HFFc6 (cell line): ENCODE measurements around the gene STOML2. TPM values are rescaled to one million over a fixed set of nuclear protein-coding genes. Genes with fewer than 3 reads are reported as not detected.

ENCODE experiments used
- DNase-seq: peaks from one replicate; pipeline ENCODE4 v3.0.0-alpha.2; 2018
- H3K27ac Mint-ChIP-seq: 2 replicates; pipeline ENCODE4 v1.8.0; 2020; ENCODE audit warnings: mild to moderate bottlenecking, mixed read lengths
- H3K27me3 Mint-ChIP-seq: 2 replicates; pipeline ENCODE4 v1.8.0; 2021; ENCODE audit warnings: mild to moderate bottlenecking, moderate library complexity, mixed read lengths; ENCODE audit not compliant: insufficient read depth
- H3K36me3 Mint-ChIP-seq: 2 replicates; pipeline ENCODE4 v1.8.0; 2021; ENCODE audit warnings: low read depth, mixed read lengths
- H3K4me1 Mint-ChIP-seq: 2 replicates; pipeline ENCODE4 v1.8.0; 2020; ENCODE audit warnings: low read depth, mixed read lengths
- H3K4me3 Mint-ChIP-seq: 2 replicates; pipeline ENCODE4 v1.8.0; 2020; ENCODE audit warnings: mild to moderate bottlenecking, moderate library complexity, mixed read lengths
- H3K9me3 Mint-ChIP-seq: 2 replicates; pipeline ENCODE4 v1.8.0; 2020; ENCODE audit warnings: mild to moderate bottlenecking, mixed read lengths
- total RNA-seq, 6 experiments: library from RNA; stranded (reverse); fragmentation: NEBNext Ultra II Directional; extraction: Animal tissue kit (Norgen Biotek cat#: 25700); gene quantifications; 2 replicates in 1 of 6; 3 replicates in 5 of 6; pipeline ENCODE4 v1.2.3, GENCODE V29; 2021
- TF ChIP-seq, protein P1 (sequence below): fragments of 200-600 bp; sonication (generic); IDR thresholded peaks from 2 replicates; pipeline ENCODE4 v1.5.0; 2021; ENCODE audit warnings: antibody characterized with exemption, mild to moderate bottlenecking

The STOML2 gene
- total RNA-seq, 6 experiments from 2014 or later, result 118 to 139 (median 123) TPM

DNA sequence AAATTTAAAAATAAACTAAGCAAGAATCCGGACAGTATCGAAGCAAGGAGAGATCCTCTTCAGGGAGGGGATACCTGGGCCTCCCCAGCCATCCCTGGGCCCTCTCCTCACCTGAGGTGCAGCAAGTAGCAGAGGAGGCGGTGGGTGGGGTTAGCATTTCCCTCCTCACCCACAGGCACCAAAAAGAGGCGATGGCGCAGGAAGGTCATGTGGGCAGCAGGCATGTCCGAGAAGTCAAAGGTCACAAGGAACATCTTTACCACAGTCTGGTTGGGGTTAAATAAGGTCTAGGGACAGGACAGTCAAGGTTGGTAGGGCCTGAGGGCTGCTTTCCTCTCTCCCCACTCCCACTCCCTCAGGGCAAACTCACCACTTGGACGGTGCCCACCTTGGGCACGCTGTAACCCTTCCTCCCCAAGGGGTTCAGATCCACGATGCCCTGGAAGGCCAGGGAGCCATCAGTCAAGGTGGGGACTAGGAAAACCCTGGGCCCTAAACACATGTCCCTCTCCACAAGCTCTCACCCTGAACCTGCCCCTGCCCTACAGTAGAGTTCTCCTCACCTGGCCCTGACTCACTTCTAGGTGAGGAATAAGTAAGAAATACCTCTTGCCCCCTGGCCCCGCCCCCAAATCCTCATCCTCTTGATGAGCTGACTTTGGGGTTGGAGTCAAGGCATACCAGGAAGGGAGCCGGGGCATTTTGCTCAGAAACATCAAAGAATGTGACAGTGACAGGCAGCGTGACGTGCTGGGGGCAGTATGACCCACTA is 2.8 kb upstream of the STOML2 start:
- Mint-ChIP-seq H3K27me3 (peaks cover 10% of the 10 kb centered on the region), H3K4me1 (peaks cover 56% of the 10 kb centered on the region), H3K36me3 (peaks cover 14% of the 10 kb centered on the region), H3K4me3 (no peak overlapping the region), H3K27ac (peak overlapping the region; percentile 26; the same call in 1 of the 2 replicates), H3K9me3 (no peaks in the 10 kb centered on the region)
- TF ChIP-seq, protein P1, sequence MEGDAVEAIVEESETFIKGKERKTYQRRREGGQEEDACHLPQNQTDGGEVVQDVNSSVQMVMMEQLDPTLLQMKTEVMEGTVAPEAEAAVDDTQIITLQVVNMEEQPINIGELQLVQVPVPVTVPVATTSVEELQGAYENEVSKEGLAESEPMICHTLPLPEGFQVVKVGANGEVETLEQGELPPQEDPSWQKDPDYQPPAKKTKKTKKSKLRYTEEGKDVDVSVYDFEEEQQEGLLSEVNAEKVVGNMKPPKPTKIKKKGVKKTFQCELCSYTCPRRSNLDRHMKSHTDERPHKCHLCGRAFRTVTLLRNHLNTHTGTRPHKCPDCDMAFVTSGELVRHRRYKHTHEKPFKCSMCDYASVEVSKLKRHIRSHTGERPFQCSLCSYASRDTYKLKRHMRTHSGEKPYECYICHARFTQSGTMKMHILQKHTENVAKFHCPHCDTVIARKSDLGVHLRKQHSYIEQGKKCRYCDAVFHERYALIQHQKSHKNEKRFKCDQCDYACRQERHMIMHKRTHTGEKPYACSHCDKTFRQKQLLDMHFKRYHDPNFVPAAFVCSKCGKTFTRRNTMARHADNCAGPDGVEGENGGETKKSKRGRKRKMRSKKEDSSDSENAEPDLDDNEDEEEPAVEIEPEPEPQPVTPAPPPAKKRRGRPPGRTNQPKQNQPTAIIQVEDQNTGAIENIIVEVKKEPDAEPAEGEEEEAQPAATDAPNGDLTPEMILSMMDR, result no peak
- no peak for DNase-seq

DNA sequence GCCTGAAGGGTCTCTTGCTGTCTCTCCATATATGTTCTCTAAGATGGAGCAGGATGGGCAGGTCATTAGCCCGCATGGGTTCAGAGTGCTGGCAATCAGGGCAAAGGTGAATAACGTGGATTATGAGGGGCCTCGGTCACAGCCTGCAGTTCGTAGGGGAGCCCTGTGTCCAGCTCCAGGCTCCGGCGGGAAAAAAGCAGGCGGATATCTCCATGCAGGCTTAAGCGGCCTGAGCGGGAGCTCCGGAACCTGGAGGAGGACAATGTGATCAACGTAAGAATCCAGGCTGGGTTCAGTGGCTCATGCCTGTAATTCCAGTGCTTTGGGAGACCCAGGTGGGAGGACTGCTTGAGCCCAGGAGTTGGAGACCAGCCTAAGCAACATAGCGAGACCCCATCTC is 2.2 kb upstream of the STOML2 start:
- H3K27ac Mint-ChIP-seq, result peak overlapping the region; percentile 62

DNA sequence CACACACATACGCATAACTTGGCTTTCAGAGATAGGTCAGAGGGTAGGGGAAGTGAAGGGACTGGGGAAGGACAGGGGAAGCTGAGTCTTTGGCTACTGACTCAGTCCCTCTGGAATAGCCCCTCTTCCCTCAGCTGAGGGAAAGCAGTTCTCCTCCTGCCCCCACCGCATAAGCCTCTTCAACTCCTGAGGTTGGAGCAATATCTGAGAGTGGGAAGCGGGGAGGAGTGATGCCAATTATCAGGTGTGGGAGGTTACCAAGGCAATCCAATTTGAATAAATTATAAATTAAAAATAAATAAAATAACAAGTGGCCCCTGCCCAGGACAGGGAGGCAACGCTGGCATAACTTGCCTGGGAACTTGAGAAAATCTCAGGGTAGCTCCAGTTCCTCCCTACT is 1.7 kb upstream of the STOML2 start:
- no peak for DNase-seq

More for the DNA sequence above, 2.2 kb upstream of the STOML2 start:
- TF ChIP-seq, protein P1, result no peak
- peaks cover 20% of the 10 kb centered on the region for H3K36me3 Mint-ChIP-seq
- H3K9me3 Mint-ChIP-seq, result no peaks in the 10 kb centered on the region
- H3K4me3 Mint-ChIP-seq, result no peak overlapping the region
- H3K4me1 Mint-ChIP-seq, result peaks cover 50% of the 10 kb centered on the region
- peaks cover 8% of the 10 kb centered on the region for H3K27me3 Mint-ChIP-seq
- no peak for DNase-seq

DNA sequence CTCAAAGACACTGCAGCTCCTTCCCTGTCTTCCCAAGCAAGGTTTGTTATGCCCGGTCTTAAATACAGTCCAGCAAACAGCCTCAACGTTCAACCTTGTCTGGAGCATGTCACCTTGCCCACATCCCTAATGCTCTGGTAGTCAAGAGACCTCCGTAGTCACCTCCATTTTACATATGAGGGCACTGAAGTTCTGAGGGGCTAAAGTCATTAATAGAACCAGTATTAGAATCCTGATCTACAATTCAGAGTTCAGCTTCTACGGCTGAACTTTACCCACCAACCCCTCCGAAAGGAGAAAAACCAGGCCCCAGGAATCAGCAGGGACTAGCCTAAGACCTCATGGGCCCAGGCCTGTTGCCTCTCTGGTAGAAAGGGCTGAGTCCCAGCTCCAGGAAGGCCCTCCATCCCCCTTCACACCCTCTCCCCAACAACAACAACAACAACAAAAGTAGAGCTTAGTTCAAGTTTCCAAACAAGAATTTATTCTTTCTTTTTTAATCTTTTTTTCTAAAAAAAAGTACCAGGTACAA is 795 bp upstream of the STOML2 start:
- H3K9me3 Mint-ChIP-seq, result no peaks in the 10 kb centered on the region
- TF ChIP-seq, protein P1, result no peak

More for the DNA sequence above, 1.7 kb upstream of the STOML2 start:
- Mint-ChIP-seq H3K36me3 (peaks cover 24% of the 10 kb centered on the region), H3K9me3 (no peaks in the 10 kb centered on the region), H3K4me3 (no peak overlapping the region), H3K27me3 (peaks cover 8% of the 10 kb centered on the region), H3K27ac (peak overlapping the region; percentile 100), H3K4me1 (peaks cover 44% of the 10 kb centered on the region)
- TF ChIP-seq, protein P1, result no peak

DNA sequence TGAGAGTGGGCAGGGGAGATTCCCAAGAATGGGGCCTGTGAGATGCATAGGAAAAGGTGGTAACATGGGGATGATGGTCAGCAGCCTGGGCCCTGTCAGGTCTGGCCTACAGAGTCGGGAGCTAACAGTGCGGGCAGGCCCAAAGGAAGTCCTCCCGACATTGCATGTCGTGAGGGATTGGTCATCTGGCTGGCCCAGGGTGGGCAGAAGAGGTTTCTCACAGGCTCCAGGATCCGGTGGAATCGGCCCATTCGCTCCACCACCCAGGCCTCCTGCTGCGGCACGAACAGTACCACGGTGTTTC is 514 bp downstream of the STOML2 start:
- DNase-seq, result no peak
- TF ChIP-seq, protein P1, result no peak
- H3K4me1 Mint-ChIP-seq, result peaks cover 35% of the 10 kb centered on the region
- peak overlapping the region; percentile 100 for H3K27ac Mint-ChIP-seq
- H3K36me3 Mint-ChIP-seq, result peaks cover 24% of the 10 kb centered on the region
- H3K4me3 Mint-ChIP-seq, result peak overlapping the region; percentile 98
- H3K9me3 Mint-ChIP-seq, result no peaks in the 10 kb centered on the region
- H3K27me3 Mint-ChIP-seq, result peaks cover 8% of the 10 kb centered on the region

More for the DNA sequence above, 795 bp upstream of the STOML2 start:
- no peak for DNase-seq
- peaks cover 36% of the 10 kb centered on the region for H3K4me1 Mint-ChIP-seq
- peaks cover 8% of the 10 kb centered on the region for H3K27me3 Mint-ChIP-seq
- peak overlapping the region; percentile 100 for H3K27ac Mint-ChIP-seq
- H3K36me3 Mint-ChIP-seq, result peaks cover 24% of the 10 kb centered on the region
- H3K4me3 Mint-ChIP-seq, result peak overlapping the region; percentile 98
